ENCODE results near the gene HDAC4. TPM values are rescaled to one million over a fixed set of nuclear protein-coding genes. Genes with fewer than 3 reads are reported as not detected.

HDAC4 gene
- total RNA-seq, 2 donors from 2014 or later, result 9.3 to 139 TPM

DNA sequence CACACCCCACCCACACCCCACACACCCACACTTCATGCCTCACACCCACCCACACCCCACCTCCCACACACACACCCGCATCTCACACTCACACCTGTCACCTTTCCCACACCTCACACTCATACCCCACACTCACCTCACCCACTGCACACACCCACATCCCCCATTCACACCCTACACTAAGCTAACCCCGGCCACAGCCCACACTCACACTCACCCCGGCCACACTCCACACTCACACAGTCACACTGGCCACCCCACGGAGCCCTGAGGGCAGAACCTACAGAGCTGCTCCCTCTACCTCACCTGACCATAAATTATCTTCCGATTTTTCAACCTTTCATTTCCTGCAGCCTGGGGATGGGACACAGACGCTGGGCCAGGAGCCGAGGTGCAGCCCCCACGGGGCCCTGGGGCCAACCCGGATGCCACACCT, 241.3 kb downstream of the HDAC4 start:
- no peak for ATAC-seq
- Histone ChIP-seq H3K4me1 (no peaks in the 10 kb centered on the region), H3K36me3 (replicated peaks in 1 of 2; ENCODE audit: insufficient read depth in 1 of 2, low read depth in 2 of 2) (peaks cover 0 to 12% of the 10 kb centered on the region in 2 donors), H3K4me3 (no peak overlapping the region), H3K27me3 (no peaks in the 10 kb centered on the region), H3K27ac (no peak overlapping the region), H3K9me3 (no peaks in the 10 kb centered on the region)
- no peak for DNase-seq
- 91 to 93% methylated on average over 9 of the region's 9 CpGs for WGBS, 2 donors
- intact Hi-C loops (cut with DNase I), result no loop called here
- no peak for TF ChIP-seq POLR2A (IDR thresholded peaks at IDR 0.05)
- TF ChIP-seq, protein P1, sequence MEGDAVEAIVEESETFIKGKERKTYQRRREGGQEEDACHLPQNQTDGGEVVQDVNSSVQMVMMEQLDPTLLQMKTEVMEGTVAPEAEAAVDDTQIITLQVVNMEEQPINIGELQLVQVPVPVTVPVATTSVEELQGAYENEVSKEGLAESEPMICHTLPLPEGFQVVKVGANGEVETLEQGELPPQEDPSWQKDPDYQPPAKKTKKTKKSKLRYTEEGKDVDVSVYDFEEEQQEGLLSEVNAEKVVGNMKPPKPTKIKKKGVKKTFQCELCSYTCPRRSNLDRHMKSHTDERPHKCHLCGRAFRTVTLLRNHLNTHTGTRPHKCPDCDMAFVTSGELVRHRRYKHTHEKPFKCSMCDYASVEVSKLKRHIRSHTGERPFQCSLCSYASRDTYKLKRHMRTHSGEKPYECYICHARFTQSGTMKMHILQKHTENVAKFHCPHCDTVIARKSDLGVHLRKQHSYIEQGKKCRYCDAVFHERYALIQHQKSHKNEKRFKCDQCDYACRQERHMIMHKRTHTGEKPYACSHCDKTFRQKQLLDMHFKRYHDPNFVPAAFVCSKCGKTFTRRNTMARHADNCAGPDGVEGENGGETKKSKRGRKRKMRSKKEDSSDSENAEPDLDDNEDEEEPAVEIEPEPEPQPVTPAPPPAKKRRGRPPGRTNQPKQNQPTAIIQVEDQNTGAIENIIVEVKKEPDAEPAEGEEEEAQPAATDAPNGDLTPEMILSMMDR (IDR thresholded peaks at IDR 0.05), result no peak

DNA sequence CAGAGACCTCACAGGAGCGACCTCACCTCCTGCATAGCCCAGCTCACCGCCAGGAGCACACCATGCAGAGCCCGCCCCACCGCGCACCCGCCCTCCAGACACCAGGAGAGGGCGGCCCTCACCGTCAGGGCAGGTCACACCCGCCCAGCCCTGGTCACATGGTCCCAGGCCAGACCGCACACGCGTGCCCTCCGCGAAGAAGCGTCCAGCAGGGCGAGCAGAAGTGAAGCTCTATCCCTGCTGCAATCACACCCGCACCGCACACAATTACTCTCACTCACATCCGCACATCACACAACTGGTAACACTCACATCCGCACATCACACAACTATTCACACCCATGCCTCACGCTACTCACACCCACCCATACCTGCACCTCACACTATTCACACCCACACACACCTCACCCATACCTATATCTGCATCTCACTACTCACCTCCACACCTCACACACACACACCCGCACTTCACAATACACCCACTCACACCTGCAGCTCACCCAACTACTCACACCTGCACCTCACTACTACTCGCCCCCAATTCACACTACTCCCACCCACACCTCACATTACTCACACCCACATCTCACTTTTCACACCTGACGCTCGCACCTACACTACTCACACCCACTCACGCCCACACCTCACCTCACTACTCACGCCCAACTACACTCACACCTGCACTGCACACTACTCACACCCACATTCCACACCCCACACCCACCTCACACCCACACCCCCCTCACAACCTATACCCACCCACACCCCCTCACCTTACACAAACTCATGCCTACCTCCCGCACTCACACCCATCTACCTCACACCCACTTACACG, 242.0 kb downstream of the HDAC4 start:
- TF ChIP-seq, protein P1 (IDR thresholded peaks at IDR 0.05), result no peak
- TF ChIP-seq POLR2A (IDR thresholded peaks at IDR 0.05), result no peak
- no peaks in the 10 kb centered on the region for H3K27me3 ChIP-seq
- no peak overlapping the region for H3K27ac ChIP-seq
- peaks cover 0 to 12% of the 10 kb centered on the region in 2 donors for H3K36me3 ChIP-seq (replicated peaks in 1 of 2; ENCODE audit: insufficient read depth in 1 of 2, low read depth in 2 of 2)
- H3K9me3 ChIP-seq, result no peaks in the 10 kb centered on the region
- ATAC-seq (no peak), DNase-seq (no peak)
- no peaks in the 10 kb centered on the region for H3K4me1 ChIP-seq
- no peak overlapping the region for H3K4me3 ChIP-seq
- intact Hi-C loops (cut with DNase I), result no loop called here
- 90 to 97% methylated on average over 23 to 29 of the region's 29 CpGs for WGBS, 2 donors

DNA sequence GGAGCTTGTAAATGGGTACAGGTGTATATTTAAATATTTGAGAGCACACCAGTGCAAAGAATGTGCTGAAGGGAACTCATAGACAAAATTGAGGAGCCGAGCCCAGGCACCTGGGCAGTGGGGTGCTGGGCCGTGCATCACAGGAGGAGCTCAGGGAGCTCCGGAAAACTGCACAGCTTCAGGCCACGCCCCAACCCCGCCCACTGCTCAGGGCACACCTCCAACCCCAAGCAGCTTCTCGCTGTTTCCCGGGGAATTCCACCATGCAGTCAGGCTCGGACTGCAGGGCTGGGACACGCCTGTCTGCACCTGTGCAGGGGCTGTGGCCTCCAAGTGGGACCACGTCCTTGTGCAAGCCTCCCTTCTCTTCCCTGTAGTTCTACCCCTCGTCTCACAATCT, 243.0 kb downstream of the HDAC4 start:
- no peaks in the 10 kb centered on the region for H3K27me3 ChIP-seq
- no peaks in the 10 kb centered on the region for H3K9me3 ChIP-seq
- no peak overlapping the region for H3K27ac ChIP-seq
- intact Hi-C loops (cut with DNase I), result no loop called here
- H3K4me3 ChIP-seq, result no peak overlapping the region
- no peak for TF ChIP-seq POLR2A (IDR thresholded peaks at IDR 0.05)
- TF ChIP-seq, protein P1 (IDR thresholded peaks at IDR 0.05), result no peak
- peaks cover 0 to 7% of the 10 kb centered on the region in 2 donors for H3K36me3 ChIP-seq (replicated peaks in 1 of 2; ENCODE audit: insufficient read depth in 1 of 2, low read depth in 2 of 2)
- DNase-seq (peak; percentile 35 to 54 (median 43)), ATAC-seq (peak; percentile 62)
- WGBS, 2 donors, result 57 to 60% methylated on average over 11 of the region's 11 CpGs
- no peaks in the 10 kb centered on the region for H3K4me1 ChIP-seq

DNA sequence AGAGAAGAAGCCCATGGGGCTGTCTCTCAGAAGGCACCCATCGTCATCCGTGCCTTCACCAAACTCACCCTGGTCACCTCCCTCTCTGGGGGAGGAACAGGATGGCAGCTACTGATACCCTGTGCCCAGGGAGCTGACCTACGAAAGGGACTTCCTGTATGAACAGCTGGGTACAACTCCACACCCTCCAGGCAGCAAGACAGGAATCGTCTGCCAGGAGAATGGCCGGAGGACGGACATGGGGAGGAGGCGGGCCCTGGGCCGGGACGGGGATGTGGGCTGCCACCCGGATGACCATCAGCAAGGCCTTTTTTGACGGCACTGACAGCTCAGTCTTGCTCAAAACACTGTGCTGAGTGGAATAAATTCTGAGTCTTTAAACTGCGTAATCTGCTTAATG, 243.6 kb downstream of the HDAC4 start:
- H3K9me3 ChIP-seq, result no peaks in the 10 kb centered on the region
- DNase-seq (no peak), ATAC-seq (no peak)
- peaks cover 0 to 7% of the 10 kb centered on the region in 2 donors for H3K36me3 ChIP-seq (replicated peaks in 1 of 2; ENCODE audit: insufficient read depth in 1 of 2, low read depth in 2 of 2)
- no peak overlapping the region for H3K27ac ChIP-seq
- no peak overlapping the region for H3K4me3 ChIP-seq
- intact Hi-C loops (cut with DNase I), result no loop called here
- no peaks in the 10 kb centered on the region for H3K27me3 ChIP-seq
- TF ChIP-seq POLR2A (IDR thresholded peaks at IDR 0.05), result no peak
- TF ChIP-seq, protein P1 (IDR thresholded peaks at IDR 0.05), result no peak
- H3K4me1 ChIP-seq, result no peaks in the 10 kb centered on the region
- WGBS, 2 donors, result 65 to 92% methylated on average over 12 of the region's 12 CpGs
